Glomerular visceral epithelial cell (primary cell): Measurements from ENCODE around the gene MICU1.
"Not testable (repeated sequence)": the region's sequence is repeated elsewhere in the genome, so short reads cannot be mapped to it uniquely, and the experiment has no call there.

Experiments used
- DNase-seq: peaks from one replicate; pipeline ENCODE4 v3.0.0-alpha.2; 2016; ENCODE audit errors: extremely low spot score

Gene MICU1

DNA sequence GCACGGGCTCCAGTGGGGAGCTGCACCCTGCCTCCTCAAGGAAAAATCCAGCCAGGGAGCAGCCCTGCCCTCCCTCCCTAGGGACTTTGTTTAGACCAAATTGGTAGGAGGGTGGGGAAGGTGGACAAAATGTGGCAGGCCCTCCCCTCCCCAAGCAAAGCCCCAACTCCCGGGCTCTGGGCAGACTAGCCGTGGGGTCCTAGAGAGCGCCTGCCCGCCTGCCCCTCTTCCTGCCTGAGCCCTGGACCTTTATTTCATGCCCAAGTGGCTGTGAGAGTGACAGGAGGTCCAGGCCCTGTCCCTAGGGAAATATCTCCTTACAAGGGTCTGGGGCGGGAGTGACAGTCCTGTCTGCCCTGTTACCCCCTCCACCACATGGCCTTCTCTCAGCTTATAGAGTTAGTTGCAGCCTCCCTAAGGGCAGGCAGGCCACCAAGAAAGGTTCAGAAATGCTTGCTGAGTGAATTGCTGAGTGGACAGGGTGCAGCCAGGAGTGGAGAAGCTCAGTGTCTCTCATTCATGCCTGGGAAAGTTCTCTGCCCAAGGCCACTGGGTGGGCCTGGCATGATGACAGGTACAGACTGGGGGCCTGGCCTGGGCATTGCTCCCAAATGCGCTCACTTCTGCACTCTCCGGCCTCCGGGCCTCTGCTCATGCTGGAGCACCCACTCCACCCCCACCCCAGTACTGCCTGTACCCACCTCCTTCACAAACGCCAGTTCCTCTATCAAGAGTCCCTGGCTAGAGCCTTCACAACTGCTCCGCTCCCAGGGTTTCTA, 296.4 kb downstream of the MICU1 start:
- no peak for DNase-seq

GRCh38 chr10:72328829-72329204, 297.1 kb downstream of the MICU1 start:
- DNase-seq, result no peak

- peak; percentile 76 for DNase-seq
Observed at GRCh38 chr10:72328045-72328828, 297.6 kb downstream of the MICU1 start.

DNA sequence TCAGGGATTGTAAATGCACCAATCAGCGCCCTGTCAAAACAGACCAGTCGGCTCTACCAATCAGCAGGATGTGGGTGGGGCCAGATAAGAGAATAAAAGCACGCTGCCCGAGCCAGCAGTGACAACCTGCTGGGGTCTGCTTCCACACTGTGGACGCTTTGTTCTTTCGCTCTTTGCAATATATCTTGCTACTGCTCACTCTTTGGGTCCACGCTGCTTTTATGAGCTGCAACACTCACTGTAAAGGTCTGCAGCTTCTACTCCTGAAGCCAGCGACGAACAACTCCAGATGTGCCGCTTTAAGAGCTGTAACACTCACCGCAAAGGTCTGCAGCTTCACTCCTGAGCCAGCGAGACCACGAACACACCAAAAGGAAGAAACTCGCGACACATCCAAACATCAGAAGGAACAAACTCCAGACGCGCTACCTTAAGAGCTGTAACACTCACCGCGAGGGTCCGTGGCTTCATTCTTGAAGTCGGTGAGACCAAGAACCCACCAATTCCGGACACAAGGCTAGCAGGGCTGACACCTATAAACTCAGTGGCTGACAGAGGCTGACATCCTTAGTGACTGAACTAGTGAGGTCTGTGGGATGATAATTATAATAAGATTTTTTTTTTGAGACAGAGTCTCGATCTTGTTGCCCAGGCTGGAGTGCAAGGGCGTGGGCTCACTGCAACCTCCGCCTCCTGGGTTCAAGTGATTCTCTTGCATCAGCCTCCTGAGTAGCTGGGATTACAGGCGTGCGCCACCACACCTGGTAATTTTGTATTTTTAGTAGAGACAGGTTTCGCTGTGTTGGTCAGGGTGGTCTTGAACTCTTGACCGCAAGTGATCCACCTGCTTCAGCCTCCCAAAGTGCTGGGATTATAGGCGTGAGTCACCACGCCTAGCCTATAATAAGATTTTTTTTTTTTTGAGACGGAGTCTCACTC, 298.9 kb downstream of the MICU1 start:
- DNase-seq, result not testable (repeated sequence)

GRCh38 chr10:72325243-72326175, 300.4 kb downstream of the MICU1 start:
- DNase-seq, result not testable (repeated sequence)

DNA sequence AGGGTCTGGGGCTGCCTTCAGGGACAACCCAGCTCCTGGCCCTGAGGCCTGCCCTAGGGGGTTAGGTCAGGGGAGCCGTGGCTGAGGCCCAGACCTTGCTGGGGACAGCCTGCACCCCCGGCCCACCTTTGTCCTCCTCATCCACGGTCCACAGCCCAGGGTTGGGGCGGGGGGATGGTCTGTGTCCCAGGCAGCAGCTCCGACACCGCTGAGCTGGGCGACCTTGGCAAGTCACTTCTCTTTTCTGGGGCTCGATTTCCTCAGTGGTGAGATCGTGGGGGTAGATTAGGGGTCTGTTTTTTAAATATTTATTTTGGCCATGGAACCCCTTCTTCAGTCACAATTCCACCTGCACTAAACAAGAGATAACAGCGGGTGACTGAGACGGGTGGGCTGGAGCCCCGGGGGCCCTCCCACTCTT, 302.1 kb downstream of the MICU1 start:
- DNase-seq, result no peak

DNA sequence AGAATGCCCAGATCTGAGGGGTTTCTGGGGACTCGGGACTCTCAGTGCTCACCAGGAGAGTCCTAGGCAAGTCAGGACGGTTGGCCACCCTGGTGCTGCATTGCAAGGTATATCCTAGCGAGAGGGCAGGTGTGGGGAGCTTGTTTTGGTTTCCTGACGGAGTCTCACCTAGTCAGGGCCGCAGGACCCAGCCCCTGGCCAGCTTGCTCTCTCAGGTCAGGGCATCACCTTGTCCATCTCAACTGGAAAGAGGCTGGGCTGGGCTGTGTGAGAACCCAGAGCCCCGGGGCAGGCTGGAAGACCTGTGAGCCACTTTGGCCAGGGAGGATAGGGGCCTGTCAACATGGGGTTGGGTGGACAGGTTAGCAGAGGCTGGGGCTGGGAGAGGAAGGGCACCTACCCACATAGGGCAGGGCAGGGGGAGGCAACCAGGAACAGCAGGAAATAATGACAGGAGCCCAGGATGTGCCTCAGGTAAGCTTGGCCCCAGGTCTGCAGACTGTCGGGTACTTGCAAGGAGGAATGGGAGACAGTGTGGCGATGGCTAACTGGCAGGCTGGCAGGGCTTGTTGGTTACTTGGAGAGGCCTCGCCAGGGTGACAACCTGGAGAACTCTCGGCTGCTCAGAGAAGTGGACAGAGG, 302.6 kb downstream of the MICU1 start:
- no peak for DNase-seq

DNA sequence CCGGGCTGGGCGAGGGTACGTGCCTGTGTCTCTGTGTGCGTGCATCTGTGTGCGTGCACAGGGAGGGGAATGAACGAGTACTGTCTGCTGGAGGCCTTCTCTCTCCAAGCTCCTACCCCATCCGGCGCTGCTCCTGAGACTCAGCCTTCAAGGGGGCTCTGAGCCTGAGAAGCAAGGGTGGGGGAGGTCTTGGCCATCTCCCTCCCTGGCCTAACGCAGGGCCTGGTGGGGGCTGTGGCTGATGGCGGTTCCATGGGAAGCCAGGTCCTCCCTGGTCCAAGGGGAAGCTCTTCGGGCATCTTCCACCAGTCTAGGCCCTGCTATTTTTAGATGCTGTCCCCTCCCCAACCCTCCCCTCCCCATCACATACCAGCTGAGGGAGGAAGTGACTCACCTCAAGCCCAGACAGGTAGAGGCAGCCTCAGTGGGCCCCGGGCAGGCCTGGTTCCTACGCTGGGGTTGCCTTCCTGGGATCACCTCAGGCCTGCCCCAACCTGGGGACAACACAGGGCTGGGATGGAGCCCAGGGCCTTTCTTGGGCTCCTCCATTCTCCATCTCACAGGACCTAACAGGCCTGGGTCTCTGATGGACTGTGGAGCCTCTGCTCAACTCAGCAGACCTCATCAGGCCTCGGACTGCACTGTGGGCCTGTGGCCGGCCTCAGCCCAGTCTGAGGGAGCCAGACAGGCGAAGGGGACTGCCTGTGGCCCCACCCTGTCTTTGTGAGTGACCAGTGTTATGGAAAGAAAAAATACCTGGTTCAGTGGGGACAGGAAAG, 303.4 kb downstream of the MICU1 start:
- no peak for DNase-seq

DNA sequence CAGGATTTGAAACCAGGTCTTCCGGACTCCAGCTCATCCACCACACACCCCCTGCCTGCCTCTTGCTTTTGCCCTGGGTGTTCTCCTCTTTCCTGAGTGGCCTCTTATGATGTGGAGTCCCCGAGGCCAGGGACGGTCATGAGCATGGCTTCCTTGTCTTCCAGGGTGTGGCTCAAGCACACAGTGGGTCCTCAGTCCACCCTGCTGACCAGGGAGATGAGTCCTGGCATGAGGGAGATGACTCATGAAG, 303.9 kb downstream of the MICU1 start:
- no peak for DNase-seq

DNA sequence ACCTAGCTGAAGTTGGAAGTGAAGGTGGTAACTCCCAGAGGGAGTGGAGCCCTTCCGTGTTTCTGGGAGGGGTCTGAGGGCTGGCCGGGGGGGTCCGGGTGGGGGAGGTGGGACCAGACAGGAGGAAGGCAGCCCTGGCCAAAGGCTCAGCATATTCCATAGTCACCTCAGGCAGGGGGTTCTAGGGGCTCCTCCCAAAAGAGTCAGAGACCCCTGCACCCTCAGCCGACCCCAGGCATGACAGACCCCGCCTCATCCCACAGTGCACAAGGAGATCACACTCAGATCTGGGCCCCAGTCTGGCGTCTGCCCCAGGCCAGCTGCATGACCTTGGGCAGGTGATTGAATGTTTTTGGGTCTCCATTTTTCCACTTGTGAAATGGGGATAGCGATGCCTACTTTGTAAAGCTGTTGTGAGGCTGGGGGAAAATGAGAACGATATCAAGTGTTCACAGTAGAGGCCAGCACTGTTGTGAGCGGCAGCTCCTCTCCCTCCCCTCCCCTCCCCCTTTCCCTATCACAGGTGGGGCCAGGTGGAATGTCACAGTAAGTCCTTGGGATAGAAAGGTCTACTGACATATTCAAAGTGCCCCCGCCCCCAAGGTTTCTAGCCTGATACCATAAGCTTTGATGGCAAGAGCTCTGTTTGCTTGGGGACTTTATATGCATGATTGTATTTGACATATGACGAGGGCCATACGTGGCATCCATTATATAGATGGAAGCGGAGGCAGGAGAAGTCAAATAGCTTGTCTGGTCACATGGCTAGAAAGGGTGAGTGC, 304.4 kb downstream of the MICU1 start:
- DNase-seq, result no peak

- DNase-seq, result peak; percentile 96
Observed at GRCh38 chr10:72320676-72321247, 305.1 kb downstream of the MICU1 start.

DNA sequence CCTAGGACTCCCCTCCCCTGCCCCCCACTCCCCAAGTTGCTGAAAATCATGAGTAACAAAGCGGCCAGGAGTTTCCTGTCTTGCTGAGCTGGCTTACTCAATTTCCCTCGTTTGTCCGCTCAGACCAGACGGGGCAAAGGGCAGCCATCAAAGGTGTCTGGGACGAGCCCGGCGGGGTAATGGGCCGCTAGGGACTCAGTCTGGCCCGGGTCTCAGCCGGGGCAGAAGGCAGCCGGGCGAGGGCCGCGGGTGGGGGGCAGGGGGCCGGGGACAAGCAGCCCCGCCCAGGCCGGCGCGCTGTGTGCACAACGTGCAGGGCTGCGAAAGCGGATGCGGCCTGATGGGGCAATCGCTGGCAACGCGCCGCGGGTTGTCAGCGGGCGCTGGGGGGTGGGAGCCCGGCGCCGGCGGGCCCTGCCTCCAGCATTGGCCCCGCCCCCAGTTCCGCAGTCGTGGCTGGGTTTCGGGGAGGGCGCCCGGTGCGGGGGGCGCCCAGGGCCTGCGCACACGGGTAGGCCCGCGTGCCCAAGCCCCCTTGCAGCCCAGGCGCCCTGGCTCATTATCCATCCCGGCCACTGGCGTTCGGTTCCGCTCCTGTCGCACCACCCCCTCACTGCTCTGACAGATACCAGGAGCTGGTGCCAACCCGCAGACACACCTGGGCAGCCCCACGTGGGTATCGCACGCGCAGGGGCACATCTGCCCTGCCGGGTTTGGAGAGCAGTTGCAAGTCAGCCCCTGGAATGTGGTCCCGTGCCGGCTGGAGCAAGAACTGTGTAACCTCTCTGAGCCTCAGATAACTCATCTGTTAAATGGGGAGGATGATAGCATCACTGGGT, 306.2 kb downstream of the MICU1 start:
- DNase-seq, result peak; percentile 91

- no peak for DNase-seq
Observed at GRCh38 chr10:72318418-72319262, 307.2 kb downstream of the MICU1 start.
